ENCODE measurements around the gene OSBP2. TPM values are rescaled to one million over a fixed set of nuclear protein-coding genes. Genes with fewer than 3 reads are reported as not detected.

OSBP2 gene
- total RNA-seq, 1 experiment from 2014 or later, result 10.2 TPM

DNA sequence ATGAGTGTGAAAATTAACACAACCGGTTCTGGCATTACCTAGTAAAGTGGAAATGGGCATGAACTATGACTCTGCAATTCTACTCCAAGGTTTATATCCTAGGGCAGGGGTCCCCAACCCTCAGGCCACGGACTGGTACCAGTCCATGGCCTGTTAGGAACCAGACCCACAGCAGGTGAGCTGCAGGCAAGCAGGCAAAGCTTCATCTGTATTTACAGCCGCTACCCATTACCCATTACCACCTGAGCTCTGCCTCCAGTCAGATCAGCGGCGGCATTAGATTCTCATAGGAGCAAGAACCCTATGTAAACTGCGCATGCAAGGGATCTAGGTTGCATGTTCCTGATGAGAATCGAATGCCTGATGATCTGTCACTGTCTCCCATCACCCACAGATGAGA is 224.1 kb downstream of the OSBP2 start:
- Histone ChIP-seq H2AFZ (ENCODE audit: low read length) (no peak overlapping the region), H3F3A (ENCODE audit: low read length, unreplicated experiment) (no peaks in the 10 kb centered on the region)

GRCh38 chr22:30919973-30920372 is 225.3 kb downstream of the OSBP2 start:
- TF ChIP-seq EZH2phosphoT487 (IDR thresholded peaks at IDR 0.05; ENCODE audit: borderline replicate concordance, low read length) (no peak), CTCF (conservative IDR thresholded peaks at IDR 0.05; ENCODE audit: low read depth, low read length) (no peak), EZH2 (IDR thresholded peaks at IDR 0.05; ENCODE audit: low read length, unreplicated experiment) (no peak)
- Histone ChIP-seq H3K9ac (ENCODE audit: low read length) (no peak overlapping the region), H3K27ac (ENCODE audit: low read length) (no peak overlapping the region), H2AFZ (ENCODE audit: low read length) (no peak overlapping the region), H3K9me3 (ENCODE audit: low read length) (no peaks in the 10 kb centered on the region), H3K4me1 (ENCODE audit: insufficient read depth, low read length) (no peaks in the 10 kb centered on the region), H3K4me2 (ENCODE audit: low read length) (no peak overlapping the region), H3F3A (ENCODE audit: low read length, unreplicated experiment) (no peaks in the 10 kb centered on the region), H4K20me1 (ENCODE audit: low read length) (no peaks in the 10 kb centered on the region), H3K9me2 (replicated peaks; ENCODE audit: low read length) (no peaks in the 10 kb centered on the region), H3K79me2 (ENCODE audit: low read length) (no peaks in the 10 kb centered on the region), H3K27me3 (ENCODE audit: low read length) (no peaks in the 10 kb centered on the region), H3K36me3 (ENCODE audit: low read depth, low read length) (no peaks in the 10 kb centered on the region), H3K4me3 (ENCODE audit: low read length) (no peak overlapping the region)
- no peak for ATAC-seq
- intact Hi-C loops (cut with micrococcal nuclease), result loop anchor here (1.0 to 10.0 kb wide), 3 partner anchors 75 to 286 kb away; no protein-coding TSS in a partner anchor
- CTCF ChIA-PET, result interaction anchor here (0.6 to 0.8 kb wide), 4 partner anchors 127 to 763 kb away, joined by 3 to 4 read pairs (median 4); no protein-coding TSS in a partner anchor
- POLR2A ChIA-PET (ENCODE audit: unreplicated experiment), result no interaction called here
- DNase-seq, result no peak
- BruUV-seq (replicated peaks), result no TSS peak

More for the DNA sequence above, 224.1 kb downstream of the OSBP2 start:
- DNase-seq (no peak), ATAC-seq (no peak)
- Histone ChIP-seq H3K36me3 (ENCODE audit: low read depth, low read length) (no peaks in the 10 kb centered on the region), H3K9me2 (replicated peaks; ENCODE audit: low read length) (no peaks in the 10 kb centered on the region), H3K9ac (ENCODE audit: low read length) (no peak overlapping the region), H3K27ac (ENCODE audit: low read length) (no peak overlapping the region), H3K4me2 (ENCODE audit: low read length) (no peak overlapping the region), H3K4me1 (ENCODE audit: insufficient read depth, low read length) (no peaks in the 10 kb centered on the region), H3K4me3 (ENCODE audit: low read length) (no peak overlapping the region), H3K9me3 (ENCODE audit: low read length) (no peaks in the 10 kb centered on the region), H4K20me1 (ENCODE audit: low read length) (no peaks in the 10 kb centered on the region), H3K27me3 (ENCODE audit: low read length) (no peaks in the 10 kb centered on the region), H3K79me2 (ENCODE audit: low read length) (no peaks in the 10 kb centered on the region)
- ChIA-PET CTCF (no interaction called here), POLR2A (ENCODE audit: unreplicated experiment) (no interaction called here)
- TF ChIP-seq CTCF (conservative IDR thresholded peaks at IDR 0.05; ENCODE audit: low read depth, low read length), result no peak
- TF ChIP-seq EZH2phosphoT487 (IDR thresholded peaks at IDR 0.05; ENCODE audit: borderline replicate concordance, low read length), result no peak
- TF ChIP-seq EZH2 (IDR thresholded peaks at IDR 0.05; ENCODE audit: low read length, unreplicated experiment), result no peak
- intact Hi-C loops (cut with micrococcal nuclease), result loop anchor here (10.0 kb wide), 1 partner anchor 74 kb away; no protein-coding TSS in a partner anchor
- BruUV-seq (replicated peaks), result no TSS peak

GRCh38 chr22:30920407-30920806 is 225.7 kb downstream of the OSBP2 start:
- CTCF ChIA-PET, result interaction anchor here (0.6 to 1.2 kb wide), 6 partner anchors 127 to 764 kb away, joined by 3 to 11 read pairs (median 4); no protein-coding TSS in a partner anchor
- peak overlapping the region; percentile 48; the same call in 1 of the 2 replicates for H3K9ac ChIP-seq (ENCODE audit: low read length)
- no peaks in the 10 kb centered on the region for H4K20me1 ChIP-seq (ENCODE audit: low read length)
- H3F3A ChIP-seq (ENCODE audit: low read length, unreplicated experiment), result no peaks in the 10 kb centered on the region
- TF ChIP-seq CTCF (conservative IDR thresholded peaks at IDR 0.05; ENCODE audit: low read depth, low read length) (peak; percentile 82), EZH2 (IDR thresholded peaks at IDR 0.05; ENCODE audit: low read length, unreplicated experiment) (no peak)
- no peak overlapping the region for H3K27ac ChIP-seq (ENCODE audit: low read length)
- DNase-seq (peak; percentile 70), ATAC-seq (peak; percentile 70)
- POLR2A ChIA-PET (ENCODE audit: unreplicated experiment), result no interaction called here
- BruUV-seq (replicated peaks), result no TSS peak
- intact Hi-C loops (cut with micrococcal nuclease), result loop anchor here (1.0 kb wide), 2 partner anchors 157 to 286 kb away; no protein-coding TSS in a partner anchor
- no peaks in the 10 kb centered on the region for H3K27me3 ChIP-seq (ENCODE audit: low read length)
- no peak overlapping the region for H3K4me3 ChIP-seq (ENCODE audit: low read length)
- no peaks in the 10 kb centered on the region for H3K9me3 ChIP-seq (ENCODE audit: low read length)
- H3K4me1 ChIP-seq (ENCODE audit: insufficient read depth, low read length), result no peaks in the 10 kb centered on the region
- peak overlapping the region; percentile 61; the same call in 1 of the 2 replicates for H2AFZ ChIP-seq (ENCODE audit: low read length)
- H3K9me2 ChIP-seq (replicated peaks; ENCODE audit: low read length), result no peaks in the 10 kb centered on the region
- H3K4me2 ChIP-seq (ENCODE audit: low read length), result peak overlapping the region; percentile 49; the same call in 1 of the 2 replicates
- H3K36me3 ChIP-seq (ENCODE audit: low read depth, low read length), result no peaks in the 10 kb centered on the region
- H3K79me2 ChIP-seq (ENCODE audit: low read length), result no peaks in the 10 kb centered on the region

All from PC-3 (cell line).